Measurements from ENCODE around the gene GIMAP5. TPM values are rescaled to one million over a fixed set of nuclear protein-coding genes. Genes with fewer than 3 reads are reported as not detected.
A peak's percentile ranks its signal among the peaks of the same experiment; 100 is the strongest.

The GIMAP5 gene
- total and polyA plus RNA-seq, 3 experiments from 2014 or later, result 63.9 to 475 (median 70.4) TPM

DNA sequence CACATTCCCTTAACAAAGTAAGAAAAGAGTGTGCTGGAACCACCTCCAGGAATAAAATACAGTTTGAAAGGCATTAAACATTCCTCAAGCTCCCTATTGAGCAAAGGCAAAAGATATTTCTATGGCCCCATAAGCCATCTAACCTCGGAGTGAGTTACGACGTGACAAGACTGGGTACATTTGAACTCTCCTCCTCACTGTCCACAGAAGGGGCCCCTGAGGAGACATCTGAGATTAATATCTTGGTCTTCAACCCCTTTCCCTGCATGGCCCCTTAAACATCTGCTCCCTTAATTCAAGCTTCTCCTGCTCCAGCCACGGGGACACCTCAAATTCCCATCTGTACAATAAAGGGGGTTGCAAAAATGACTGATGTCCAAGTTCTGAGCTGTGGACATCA lies 20.3 kb upstream of the GIMAP5 start:
- peaks cover 56% of the 10 kb centered on the region for H3K4me1 ChIP-seq (ENCODE audit: insufficient read depth, low read length)
- CTCF ChIA-PET, result interaction anchor here (1.2 to 4.1 kb wide), 18 partner anchors 10 to 271 kb away, joined by 3 to 33 read pairs (median 6); partner anchors contain the start of genes GIMAP2, GIMAP4, GIMAP5 and GIMAP7

DNA sequence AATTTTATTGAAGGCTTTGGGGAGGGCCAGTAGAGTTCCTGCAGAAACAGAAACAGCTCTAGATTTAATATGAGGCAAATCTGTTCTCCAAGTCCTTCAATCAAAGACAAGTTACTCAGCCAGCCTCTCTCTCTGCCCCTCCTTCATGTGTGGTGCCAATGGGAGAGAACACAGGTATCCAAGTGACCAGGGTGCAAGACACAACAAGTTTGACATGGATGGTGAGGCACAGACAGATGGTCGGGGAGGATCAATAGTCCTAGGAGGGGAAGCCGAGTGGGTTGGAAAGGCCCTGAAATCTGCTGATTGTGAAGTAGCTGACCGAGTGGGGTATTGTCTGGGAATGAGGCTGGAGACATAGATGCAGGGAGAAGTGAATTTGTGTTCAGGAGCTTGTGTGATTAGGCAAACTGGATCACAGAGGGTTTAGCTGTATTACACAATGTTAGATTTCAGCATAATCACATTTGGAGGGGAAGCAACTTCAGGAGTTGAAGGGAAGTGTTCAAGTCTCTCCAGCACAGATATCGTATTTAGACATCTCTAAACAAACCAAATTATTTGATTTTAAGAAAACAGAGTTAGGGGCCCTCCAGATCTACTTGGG lies 19.3 kb upstream of the GIMAP5 start:
- no peak for DNase-seq
- Histone ChIP-seq H3K36me3 (ENCODE audit: insufficient read depth, low read length) (peaks cover 23% of the 10 kb centered on the region), H3K9me3 (ENCODE audit: low read length) (peaks cover 4% of the 10 kb centered on the region), H3K4me1 (ENCODE audit: insufficient read depth, low read length) (peaks cover 66% of the 10 kb centered on the region), H3K27ac (ENCODE audit: low read depth, low read length) (peak overlapping the region; percentile 79), H3K27me3 (ENCODE audit: insufficient read depth, low read length, poor library complexity, severe bottlenecking) (no peaks in the 10 kb centered on the region), H3K4me3 (ENCODE audit: low read length) (peak overlapping the region; percentile 77)
- Mint-ChIP-seq H3K27ac (peak overlapping the region; percentile 84 to 99 (median 96)), H3K9me3 (peaks cover 5 to 21% (median 15%) of the 10 kb centered on the region in 5 donors), H3K27me3 (no peaks in the 10 kb centered on the region), H3K36me3 (peaks cover 46 to 73% (median 65%) of the 10 kb centered on the region in 3 donors), H3K4me1 (peaks cover 74 to 87% (median 82%) of the 10 kb centered on the region in 3 donors), H3K4me3 (peak overlapping the region; percentile 94 to 100 (median 100))
- ChIA-PET POLR2A (interaction anchor here (0.6 to 3.7 kb wide), 5 partner anchors 20 to 203 kb away, joined by 3 to 17 read pairs (median 4); partner anchors contain the start of genes GIMAP4 and GIMAP5), CTCF (interaction anchor here (0.8 to 4.1 kb wide), 14 partner anchors 14 to 268 kb away, joined by 3 to 33 read pairs (median 4); partner anchors contain the start of genes GIMAP2, GIMAP4, GIMAP5 and GIMAP8)

More for the DNA sequence above, 20.3 kb upstream of the GIMAP5 start:
- Histone ChIP-seq H3K4me3 (ENCODE audit: low read length) (peak overlapping the region; percentile 77), H3K27me3 (ENCODE audit: insufficient read depth, low read length, poor library complexity, severe bottlenecking) (no peaks in the 10 kb centered on the region), H3K9me3 (ENCODE audit: low read length) (peaks cover 8% of the 10 kb centered on the region), H3K36me3 (ENCODE audit: insufficient read depth, low read length) (peaks cover 13% of the 10 kb centered on the region), H3K27ac (ENCODE audit: low read depth, low read length) (peak overlapping the region; percentile 79)
- peaks cover 66 to 86% (median 81%) of the 10 kb centered on the region in 3 donors for H3K4me1 Mint-ChIP-seq
- H3K9me3 Mint-ChIP-seq, result peaks cover 7 to 22% (median 19%) of the 10 kb centered on the region in 5 donors
- DNase-seq, result no peak
- H3K36me3 Mint-ChIP-seq, result peaks cover 37 to 63% (median 61%) of the 10 kb centered on the region in 3 donors
- no peaks in the 10 kb centered on the region for H3K27me3 Mint-ChIP-seq
- POLR2A ChIA-PET, result interaction anchor here (0.7 to 3.7 kb wide), 15 partner anchors 13 to 202 kb away, joined by 3 to 17 read pairs (median 4); partner anchors contain the start of genes GIMAP2, GIMAP5 and GIMAP7
- H3K4me3 Mint-ChIP-seq, result peak overlapping the region; percentile 94 to 100 (median 100)
- peak overlapping the region; percentile 84 to 99 (median 98) for H3K27ac Mint-ChIP-seq

DNA sequence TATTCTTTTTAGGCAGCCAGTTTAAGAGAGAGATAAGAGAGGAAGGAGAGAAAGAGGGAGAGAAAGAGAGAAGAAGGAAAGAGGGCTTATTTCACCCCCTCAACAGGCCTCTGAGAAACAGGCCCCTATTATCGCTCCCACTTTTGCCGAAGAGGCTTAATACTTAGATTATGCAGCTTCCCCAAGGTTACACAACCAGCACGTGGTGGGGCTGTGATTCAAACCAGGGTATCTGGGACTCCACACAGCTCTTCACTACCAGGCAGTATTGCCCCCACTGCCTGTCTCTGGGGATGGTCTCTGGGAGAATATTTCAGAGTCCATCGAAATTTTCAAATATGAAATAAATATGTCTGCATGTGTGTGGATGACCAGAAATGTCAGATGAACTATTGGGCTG lies 17.8 kb upstream of the GIMAP5 start:
- no peaks in the 10 kb centered on the region for H3K9me3 ChIP-seq (ENCODE audit: low read length)
- H3K4me3 Mint-ChIP-seq, result peak overlapping the region; percentile 94 to 100 (median 100)
- H3K36me3 ChIP-seq (ENCODE audit: insufficient read depth, low read length), result peaks cover 38% of the 10 kb centered on the region
- H3K4me3 ChIP-seq (ENCODE audit: low read length), result peak overlapping the region; percentile 77
- peaks cover 78 to 87% (median 82%) of the 10 kb centered on the region in 3 donors for H3K4me1 Mint-ChIP-seq
- POLR2A ChIA-PET, result interaction anchor here (0.6 to 1.2 kb wide), 2 partner anchors 26 to 165 kb away, joined by 3 to 4 read pairs; no protein-coding TSS in a partner anchor
- no peak for DNase-seq
- H3K27me3 ChIP-seq (ENCODE audit: insufficient read depth, low read length, poor library complexity, severe bottlenecking), result no peaks in the 10 kb centered on the region
- no peaks in the 10 kb centered on the region for H3K27me3 Mint-ChIP-seq
- H3K4me1 ChIP-seq (ENCODE audit: insufficient read depth, low read length), result peaks cover 77% of the 10 kb centered on the region
- CTCF ChIA-PET, result interaction anchor here (1.0 to 2.2 kb wide), 3 partner anchors 12 to 19 kb away, joined by 3 to 8 read pairs (median 3); partner anchors contain the start of gene GIMAP5
- H3K27ac Mint-ChIP-seq, result peak overlapping the region; percentile 84 to 99 (median 96)
- H3K9me3 Mint-ChIP-seq, result peaks cover 2 to 18% (median 12%) of the 10 kb centered on the region in 5 donors
- peaks cover 58 to 83% (median 73%) of the 10 kb centered on the region in 3 donors for H3K36me3 Mint-ChIP-seq
- H3K27ac ChIP-seq (ENCODE audit: low read depth, low read length), result no peak overlapping the region

DNA sequence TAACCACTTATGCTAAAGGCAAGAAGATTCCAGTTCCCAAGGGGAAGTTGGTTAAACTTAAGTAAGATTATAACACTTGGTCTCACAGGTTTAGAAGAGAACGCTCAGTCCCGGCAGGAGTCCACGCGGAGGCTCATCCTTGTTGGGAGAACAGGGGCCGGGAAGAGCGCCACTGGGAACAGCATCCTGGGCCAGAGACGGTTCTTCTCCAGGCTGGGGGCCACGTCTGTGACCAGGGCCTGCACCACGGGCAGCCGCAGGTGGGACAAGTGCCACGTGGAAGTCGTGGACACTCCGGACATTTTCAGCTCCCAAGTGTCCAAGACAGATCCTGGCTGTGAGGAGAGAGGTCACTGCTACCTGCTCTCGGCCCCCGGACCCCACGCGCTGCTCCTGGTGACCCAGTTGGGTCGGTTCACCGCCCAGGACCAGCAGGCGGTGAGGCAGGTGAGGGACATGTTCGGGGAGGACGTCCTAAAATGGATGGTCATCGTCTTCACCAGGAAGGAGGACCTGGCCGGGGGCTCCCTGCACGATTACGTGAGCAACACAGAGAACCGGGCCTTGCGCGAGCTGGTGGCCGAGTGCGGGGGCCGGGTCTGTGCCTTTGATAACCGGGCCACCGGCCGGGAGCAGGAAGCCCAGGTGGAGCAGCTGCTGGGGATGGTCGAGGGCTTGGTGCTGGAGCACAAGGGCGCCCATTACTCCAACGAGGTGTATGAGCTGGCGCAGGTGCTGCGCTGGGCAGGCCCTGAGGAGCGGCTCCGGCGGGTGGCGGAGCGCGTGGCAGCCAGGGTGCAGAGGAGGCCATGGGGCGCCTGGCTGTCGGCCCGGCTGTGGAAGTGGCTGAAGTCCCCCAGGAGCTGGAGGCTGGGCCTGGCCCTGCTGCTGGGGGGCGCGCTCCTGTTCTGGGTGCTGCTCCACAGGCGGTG lies 17.0 kb upstream of the GIMAP5 start:
- POLR2A ChIA-PET, result no interaction called here
- Mint-ChIP-seq H3K27ac (peak overlapping the region; percentile 82 to 99 (median 96)), H3K27me3 (no peaks in the 10 kb centered on the region), H3K36me3 (peaks cover 59 to 88% (median 78%) of the 10 kb centered on the region in 3 donors), H3K4me3 (peak overlapping the region; percentile 94 to 100 (median 100)), H3K9me3 (peaks cover 5 to 21% (median 16%) of the 10 kb centered on the region in 5 donors), H3K4me1 (peaks cover 76 to 83% (median 78%) of the 10 kb centered on the region in 3 donors)
- Histone ChIP-seq H3K4me1 (ENCODE audit: insufficient read depth, low read length) (peaks cover 69% of the 10 kb centered on the region), H3K36me3 (ENCODE audit: insufficient read depth, low read length) (peaks cover 39% of the 10 kb centered on the region), H3K27ac (ENCODE audit: low read depth, low read length) (no peak overlapping the region), H3K4me3 (ENCODE audit: low read length) (peak overlapping the region; percentile 3), H3K9me3 (ENCODE audit: low read length) (no peaks in the 10 kb centered on the region), H3K27me3 (ENCODE audit: insufficient read depth, low read length, poor library complexity, severe bottlenecking) (no peaks in the 10 kb centered on the region)
- CTCF ChIA-PET, result interaction anchor here (0.6 to 2.2 kb wide), 7 partner anchors 10 to 271 kb away, joined by 3 to 8 read pairs (median 4); no protein-coding TSS in a partner anchor
- peak in 1 of 5 donors; percentile 51 for DNase-seq

DNA sequence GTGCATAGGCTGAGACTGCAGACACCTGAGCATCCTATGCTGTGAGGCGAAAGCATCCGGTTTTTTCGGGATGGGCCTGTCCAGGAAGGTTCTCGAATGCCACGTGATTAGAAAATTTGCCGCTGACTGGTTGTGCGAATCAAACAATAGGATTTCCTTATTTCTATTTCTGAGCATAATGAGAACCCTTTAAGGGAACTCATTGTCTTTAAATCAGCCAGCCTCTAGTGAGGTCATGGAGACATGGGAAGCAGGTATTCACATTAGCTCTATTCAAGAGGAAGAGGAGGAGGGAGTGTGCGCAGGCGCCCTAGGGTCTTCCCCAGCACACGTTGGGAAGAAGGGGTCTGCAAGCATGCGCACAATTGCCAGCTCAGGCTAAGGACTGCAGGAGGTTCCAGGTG lies 15.2 kb upstream of the GIMAP5 start:
- H3K27me3 Mint-ChIP-seq, result no peaks in the 10 kb centered on the region
- peak overlapping the region; percentile 7 for H3K4me3 ChIP-seq (ENCODE audit: low read length)
- peaks cover 6% of the 10 kb centered on the region for H3K9me3 ChIP-seq (ENCODE audit: low read length)
- peaks cover 15 to 34% (median 28%) of the 10 kb centered on the region in 5 donors for H3K9me3 Mint-ChIP-seq
- H3K27ac Mint-ChIP-seq, result peak overlapping the region; percentile 45 to 89 (median 68)
- H3K4me1 ChIP-seq (ENCODE audit: insufficient read depth, low read length), result peaks cover 60% of the 10 kb centered on the region
- peaks cover 74 to 84% (median 79%) of the 10 kb centered on the region in 3 donors for H3K4me1 Mint-ChIP-seq
- H3K36me3 ChIP-seq (ENCODE audit: insufficient read depth, low read length), result peaks cover 39% of the 10 kb centered on the region
- DNase-seq, result no peak
- peaks cover 62 to 94% (median 89%) of the 10 kb centered on the region in 3 donors for H3K36me3 Mint-ChIP-seq
- no peak overlapping the region for H3K27ac ChIP-seq (ENCODE audit: low read depth, low read length)
- H3K4me3 Mint-ChIP-seq, result peak overlapping the region; percentile 70 to 80 (median 73)
- no peaks in the 10 kb centered on the region for H3K27me3 ChIP-seq (ENCODE audit: insufficient read depth, low read length, poor library complexity, severe bottlenecking)
- CTCF ChIA-PET, result interaction anchor here (1.1 to 1.4 kb wide), 2 partner anchors 59 to 193 kb away, joined by 3 read pairs; no protein-coding TSS in a partner anchor
- POLR2A ChIA-PET, result interaction anchor here (0.5 to 2.4 kb wide), 2 partner anchors 11 to 36 kb away, joined by 4 to 15 read pairs; partner anchors contain the start of gene GIMAP2

DNA sequence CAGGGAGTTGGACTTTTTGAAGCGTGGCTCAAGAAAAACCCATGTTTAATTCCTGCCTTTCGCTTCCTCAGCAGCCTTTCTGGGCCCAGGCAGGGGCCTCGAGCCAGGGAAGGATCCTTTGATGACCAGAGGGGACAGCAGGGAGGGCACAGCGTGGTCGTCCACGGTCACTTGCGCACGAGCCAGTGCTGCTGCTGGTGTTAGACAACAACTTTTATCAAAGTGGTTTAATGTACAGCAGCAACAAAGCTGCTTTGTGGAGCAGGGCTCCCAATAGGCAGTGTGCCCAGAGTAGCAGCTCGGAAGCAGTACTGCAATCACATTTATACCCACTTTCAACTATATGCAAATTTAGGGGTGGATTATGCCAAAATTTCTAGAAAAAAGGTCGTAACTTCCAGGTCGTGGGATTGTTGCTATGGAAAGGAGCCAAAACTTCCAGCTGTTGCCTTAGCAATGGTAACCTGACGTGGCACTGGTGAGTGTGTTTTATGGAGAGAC lies 14.7 kb upstream of the GIMAP5 start:
- Histone ChIP-seq H3K36me3 (ENCODE audit: insufficient read depth, low read length) (peaks cover 39% of the 10 kb centered on the region), H3K27ac (ENCODE audit: low read depth, low read length) (no peak overlapping the region), H3K9me3 (ENCODE audit: low read length) (peaks cover 10% of the 10 kb centered on the region), H3K4me1 (ENCODE audit: insufficient read depth, low read length) (peaks cover 60% of the 10 kb centered on the region), H3K4me3 (ENCODE audit: low read length) (peak overlapping the region; percentile 7), H3K27me3 (ENCODE audit: insufficient read depth, low read length, poor library complexity, severe bottlenecking) (no peaks in the 10 kb centered on the region)
- H3K9me3 Mint-ChIP-seq, result peaks cover 19 to 39% (median 33%) of the 10 kb centered on the region in 5 donors
- H3K4me3 Mint-ChIP-seq, result peak overlapping the region; percentile 70 to 80 (median 73)
- H3K27ac Mint-ChIP-seq, result peak overlapping the region; percentile 29 to 89 (median 68)
- ChIA-PET POLR2A (interaction anchor here (0.5 to 2.4 kb wide), 2 partner anchors 11 to 37 kb away, joined by 4 to 15 read pairs; partner anchors contain the start of gene GIMAP2), CTCF (interaction anchor here (0.8 to 1.9 kb wide), 6 partner anchors 10 to 272 kb away, joined by 3 to 10 read pairs (median 4); partner anchors contain the start of genes GIMAP7 and GIMAP8)
- peaks cover 74 to 85% (median 84%) of the 10 kb centered on the region in 3 donors for H3K4me1 Mint-ChIP-seq
- peaks cover 63 to 94% (median 91%) of the 10 kb centered on the region in 3 donors for H3K36me3 Mint-ChIP-seq
- DNase-seq, result no peak
- no peaks in the 10 kb centered on the region for H3K27me3 Mint-ChIP-seq

All from CD8-positive, alpha-beta memory T cell (primary cell).